GM23338 (cell line): ENCODE measurements around the gene DHRSX. TPM values are rescaled to one million over a fixed set of nuclear protein-coding genes. Genes with fewer than 3 reads are reported as not detected.

Experiments used
- ATAC-seq: fragments of 200-7000 bp; cut with Tn5 transposase; 3 replicates; pipeline ENCODE4 v1.9.1; 2020
- DNase-seq: peaks from one replicate; pipeline ENCODE4 v3.0.0-alpha.2; 2015; ENCODE audit warnings: low spot score
- H2AFZ ChIP-seq: fragments of 200-600 bp; sonication (generic); 2 replicates; pipeline ENCODE4 v1.8.0; 2016; ENCODE audit warnings: antibody characterized with exemption, mild to moderate bottlenecking, moderate library complexity
- H3F3A ChIP-seq: fragments of 200-600 bp; sonication (generic); replicated peaks from 2 replicates; pipeline ENCODE4 v1.8.0; 2017; ENCODE audit warnings: antibody characterized with exemption, mixed run types, low read depth
- H3K27ac ChIP-seq: fragments of 200-600 bp; sonication (generic); 2 replicates; pipeline ENCODE4 v1.6.1; 2016; ENCODE audit warnings: low read depth
- H3K27me3 ChIP-seq: fragments of 200-600 bp; sonication (generic); 2 replicates; pipeline ENCODE4 v1.8.0; 2016; ENCODE audit warnings: mild to moderate bottlenecking, mixed run types, moderate library complexity; ENCODE audit not compliant: insufficient read depth
- H3K36me3 ChIP-seq: fragments of 200-600 bp; sonication (generic); 2 replicates; pipeline ENCODE4 v1.8.0; 2016; ENCODE audit warnings: mild to moderate bottlenecking; ENCODE audit not compliant: insufficient read depth
- H3K4me1 ChIP-seq: fragments of 200-600 bp; sonication (generic); 2 replicates; pipeline ENCODE4 v1.8.0; 2016; ENCODE audit warnings: mild to moderate bottlenecking, moderate library complexity; ENCODE audit not compliant: insufficient read depth
- H3K4me2 ChIP-seq: fragments of 200-600 bp; sonication (generic); 2 replicates; pipeline ENCODE4 v1.7.1; 2017; ENCODE audit warnings: mixed run types
- H3K4me3 ChIP-seq: fragments of 200-600 bp; sonication (generic); 2 replicates; pipeline ENCODE4 v1.6.1; 2016; ENCODE audit warnings: mixed run types
- H3K79me2 ChIP-seq: fragments of 200-600 bp; sonication (generic); replicated peaks from 2 replicates; pipeline ENCODE4 v1.8.0; 2017; ENCODE audit warnings: mild to moderate bottlenecking; ENCODE audit not compliant: insufficient read depth
- H3K9me2 ChIP-seq: fragments of 200-600 bp; sonication (generic); 2 replicates; pipeline ENCODE4 v1.8.0; 2017; ENCODE audit not compliant: insufficient read depth
- H4K20me1 ChIP-seq: fragments of 200-600 bp; sonication (generic); replicated peaks from 2 replicates; pipeline ENCODE4 v1.8.0; 2017; ENCODE audit warnings: mild to moderate bottlenecking; ENCODE audit not compliant: insufficient read depth
- H3K27ac Mint-ChIP-seq: 2 replicates; pipeline ENCODE4 v1.8.0; 2020; ENCODE audit warnings: inconsistent platforms, mild to moderate bottlenecking, moderate library complexity, mixed read lengths
- H3K27me3 Mint-ChIP-seq: 3 replicates; pipeline ENCODE4 v1.8.0; 2022; ENCODE audit warnings: low read depth, mild to moderate bottlenecking, moderate library complexity, mixed read lengths, inconsistent platforms; ENCODE audit not compliant: insufficient read depth, poor library complexity
- H3K36me3 Mint-ChIP-seq: 3 replicates; pipeline ENCODE4 v1.8.0; 2021; ENCODE audit warnings: low read depth, mild to moderate bottlenecking, inconsistent platforms, moderate library complexity, mixed read lengths
- H3K4me1 Mint-ChIP-seq: 3 replicates; pipeline ENCODE4 v1.8.0; 2020; ENCODE audit warnings: mild to moderate bottlenecking, inconsistent platforms, mixed read lengths
- H3K4me3 Mint-ChIP-seq: 3 replicates; pipeline ENCODE4 v1.8.0; 2021; ENCODE audit warnings: moderate library complexity, mild to moderate bottlenecking, inconsistent platforms, mixed read lengths
- H3K9me3 Mint-ChIP-seq: 3 replicates; pipeline ENCODE4 v1.8.0; 2020; ENCODE audit warnings: moderate library complexity, mild to moderate bottlenecking, inconsistent platforms, mixed read lengths
- CTCF ChIP-seq, 2 experiments: fragments of 200-600 bp in 1 of 2; sonication (generic) in 1 of 2; conservative IDR thresholded peaks; 2 replicates each; pipeline versions ENCODE4 v1.5.1 to v1.6.1; 2016 to 2017; ENCODE audit warnings: antibody characterized with exemption in 2 of 2, low read depth in 2 of 2, mild to moderate bottlenecking in 2 of 2, moderate library complexity in 1 of 2
- EZH2 ChIP-seq: fragments of 200-600 bp; sonication (generic); IDR thresholded peaks from one replicate; pipeline ENCODE4 v1.8.0; 2017; ENCODE audit warnings: antibody characterized with exemption, mild to moderate bottlenecking, low read depth; ENCODE audit not compliant: unreplicated experiment
- EZH2phosphoT487 ChIP-seq: fragments of 200-600 bp; sonication (generic); IDR thresholded peaks from one replicate; pipeline ENCODE4 v1.8.1; 2018; ENCODE audit warnings: antibody characterized with exemption; ENCODE audit not compliant: unreplicated experiment
- JUNB ChIP-seq: IDR thresholded peaks from one replicate; pipeline ENCODE4 v1.6.1; 2016; ENCODE audit warnings: antibody characterized with exemption; ENCODE audit not compliant: unreplicated experiment
- POLR2AphosphoS5 ChIP-seq: IDR thresholded peaks from 2 replicates; pipeline ENCODE4 v1.6.1; 2016; ENCODE audit warnings: antibody characterized with exemption, low read depth
- ZNF114 ChIP-seq: fragments of 250-450 bp; sonication (Bioruptor Pico); IDR thresholded peaks from 2 replicates; pipeline ENCODE4 v1.5.0; 2020; ENCODE audit warnings: mild to moderate bottlenecking, moderate library complexity
- ZNF331 ChIP-seq: fragments of 250-450 bp; sonication (Bioruptor Pico); IDR thresholded peaks from 2 replicates; pipeline ENCODE4 v1.5.0; 2020; ENCODE audit warnings: low read depth, mild to moderate bottlenecking, moderate library complexity
- polyA plus RNA-seq: library from polyadenylated mRNA; unstranded; fragments of >200 nt; fragmentation: Nextera tagmentation; extraction: Ambion mirVana; gene quantifications from 2 replicates; pipeline ENCODE4 v1.2.1, GENCODE V29; 2016
- total RNA-seq: library from RNA; depleted of rRNA; stranded (reverse); fragments of >200 nt; shearing (Covaris generic); gene quantifications from 2 replicates; pipeline ENCODE4 v1.2.3, GENCODE V29; 2014

DHRSX gene
- total and polyA plus RNA-seq, 2 experiments from 2014 or later = 33.9 to 43.0 TPM

GRCh38 chrX:2523911-2524310 lies 23.1 kb upstream of the DHRSX start (continued):
- no peak for TF ChIP-seq CTCF (conservative IDR thresholded peaks at IDR 0.05; ENCODE audit: low read depth in 2 of 2)

- no peak for TF ChIP-seq JUNB
- no peak for TF ChIP-seq ZNF114 (CRISPR knock-in tag)
- no peak for TF ChIP-seq ZNF331 (CRISPR knock-in tag)
- no peak for TF ChIP-seq POLR2AphosphoS5
- TF ChIP-seq EZH2 = no peak
- ATAC-seq (no peak), DNase-seq (no peak)
- Mint-ChIP-seq H3K27ac (no peak overlapping the region), H3K4me1 (peaks cover 16% of the 10 kb centered on the region), H3K4me3 (no peak overlapping the region), H3K27me3 (peaks cover 4% of the 10 kb centered on the region), H3K9me3 (peaks cover 7% of the 10 kb centered on the region; the same call in 2 of the 3 replicates), H3K36me3 (no peaks in the 10 kb centered on the region)
- Histone ChIP-seq H3K79me2 (no peaks in the 10 kb centered on the region), H3K36me3 (no peaks in the 10 kb centered on the region), H3K9me2 (0 out of 2 replicates have a peak, but pooled peaks cover 6% of the 10 kb centered on the region), H3K4me2 (no peak overlapping the region), H2AFZ (no peak overlapping the region; the same call in 1 of the 2 replicates), H3K27me3 (no peaks in the 10 kb centered on the region), H3K4me3 (no peak overlapping the region), H3K4me1 (peaks cover 4% of the 10 kb centered on the region), H4K20me1 (no peaks in the 10 kb centered on the region), H3F3A (no peaks in the 10 kb centered on the region), H3K27ac (no peak overlapping the region)
These were observed 21.2 kb upstream of the DHRSX start for GRCh38 chrX:2521927-2522386.

DNA sequence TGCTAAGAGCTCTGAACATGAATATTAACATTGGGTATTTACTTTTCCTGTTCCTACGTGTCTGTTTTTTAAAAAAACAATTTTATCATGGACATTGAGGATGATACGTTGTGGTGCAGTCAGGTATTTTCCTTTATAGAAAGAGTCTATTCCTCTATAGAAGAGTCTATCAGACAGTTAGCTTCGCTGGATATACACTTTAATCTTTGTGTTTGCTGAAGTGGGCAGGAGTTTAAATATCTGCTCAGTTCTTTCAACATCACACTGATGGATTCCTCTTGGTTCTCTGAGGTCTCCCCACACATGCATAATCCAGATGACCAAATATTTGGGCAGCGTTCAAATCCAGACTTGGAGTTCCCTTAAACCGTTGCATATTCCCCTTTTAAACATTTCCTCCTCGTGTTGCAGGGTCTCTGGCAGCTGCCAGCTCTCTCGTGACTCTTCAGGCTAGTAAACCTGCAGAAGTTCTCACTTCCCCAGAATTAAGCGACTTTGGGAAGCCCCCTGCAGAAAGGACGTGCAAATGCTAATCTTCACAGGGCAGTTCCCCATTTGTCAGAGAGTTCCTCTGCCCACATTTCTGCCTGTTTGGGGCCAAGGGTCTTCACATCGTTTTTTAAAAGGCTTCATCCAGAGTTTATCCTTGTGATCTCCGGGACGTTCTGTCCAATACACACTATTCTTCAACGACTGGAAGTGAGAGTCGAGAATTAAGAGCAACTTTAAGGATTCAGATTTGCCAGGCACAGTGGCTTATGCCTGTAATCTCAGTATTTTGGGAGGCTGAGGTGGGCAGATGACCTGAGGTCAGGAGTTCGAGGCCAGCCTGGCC lies 20.5 kb upstream of the DHRSX start:
- Histone ChIP-seq H3K4me2 (no peak overlapping the region), H3K27me3 (no peaks in the 10 kb centered on the region), H3K4me1 (peaks cover 4% of the 10 kb centered on the region), H3K9me2 (0 out of 2 replicates have a peak, but pooled peaks cover 6% of the 10 kb centered on the region), H3F3A (no peaks in the 10 kb centered on the region), H3K27ac (no peak overlapping the region), H2AFZ (peak overlapping the region; percentile 82; the same call in 1 of the 2 replicates), H3K4me3 (no peak overlapping the region), H3K36me3 (no peaks in the 10 kb centered on the region), H3K79me2 (no peaks in the 10 kb centered on the region), H4K20me1 (no peaks in the 10 kb centered on the region)
- no peak overlapping the region for H3K4me3 Mint-ChIP-seq
- peaks cover 4% of the 10 kb centered on the region for H3K27me3 Mint-ChIP-seq
- H3K36me3 Mint-ChIP-seq = no peaks in the 10 kb centered on the region
- DNase-seq = no peak
- H3K4me1 Mint-ChIP-seq = peaks cover 16% of the 10 kb centered on the region
- no peak for ATAC-seq
- TF ChIP-seq ZNF114 (CRISPR knock-in tag) (no peak), EZH2phosphoT487 (no peak)
- peaks cover 3% of the 10 kb centered on the region; the same call in 1 of the 3 replicates for H3K9me3 Mint-ChIP-seq
- H3K27ac Mint-ChIP-seq = no peak overlapping the region
